H9 (cell line): Measurements from ENCODE around the gene IL10. TPM values are rescaled to one million over a fixed set of nuclear protein-coding genes. Genes with fewer than 3 reads are reported as not detected.

Experiments used
- DNase-seq: peaks from one replicate; pipeline ENCODE4 v3.0.0-alpha.2; 2017
- H2AFZ ChIP-seq: one replicate; pipeline ENCODE4 v1.6.1; 2013; ENCODE audit warnings: mild to moderate bottlenecking, low read length, control low read depth, moderate library complexity
- H2AK5ac ChIP-seq: 2 replicates; pipeline ENCODE4 v1.6.1; 2013; ENCODE audit warnings: low read length, control low read depth, mixed read lengths; ENCODE audit not compliant: insufficient read length
- H2BK120ac ChIP-seq: one replicate; pipeline ENCODE4 v1.6.1; 2013; ENCODE audit warnings: low read depth, mild to moderate bottlenecking, low read length, control low read depth, inconsistent platforms; ENCODE audit not compliant: poor library complexity, severe bottlenecking
- H2BK12ac ChIP-seq: 2 replicates; pipeline ENCODE4 v1.6.1; 2013; ENCODE audit warnings: low read length, control low read depth, mixed read lengths, low read depth; ENCODE audit not compliant: insufficient read length
- H2BK15ac ChIP-seq: 2 replicates; pipeline ENCODE4 v1.6.1; 2013; ENCODE audit warnings: low read depth, low read length, control low read depth
- H2BK20ac ChIP-seq: one replicate; pipeline ENCODE4 v1.6.1; 2013; ENCODE audit warnings: low read depth, mild to moderate bottlenecking, low read length, control low read depth, inconsistent platforms; ENCODE audit not compliant: poor library complexity, severe bottlenecking
- H2BK5ac ChIP-seq: 2 replicates; pipeline ENCODE4 v1.6.1; 2013; ENCODE audit warnings: low read length, control low read depth, mixed read lengths; ENCODE audit not compliant: insufficient read length
- H3K14ac ChIP-seq: 2 replicates; pipeline ENCODE4 v1.6.1; 2013; ENCODE audit warnings: low read length, control low read depth; ENCODE audit not compliant: insufficient read depth
- H3K18ac ChIP-seq: 2 replicates; pipeline ENCODE4 v1.6.1; 2013; ENCODE audit warnings: low read depth, mild to moderate bottlenecking, mixed read lengths, low read length, control low read depth; ENCODE audit not compliant: insufficient read length
- H3K23ac ChIP-seq: 2 replicates; pipeline ENCODE4 v1.6.1; 2013; ENCODE audit warnings: low read length, control low read depth, mixed read lengths, low read depth; ENCODE audit not compliant: insufficient read length
- H3K23me2 ChIP-seq: 2 replicates; pipeline ENCODE4 v1.6.1; 2013; ENCODE audit warnings: low read depth, mild to moderate bottlenecking, mixed read lengths, low read length, control low read depth; ENCODE audit not compliant: insufficient read length, poor library complexity, severe bottlenecking
- H3K27ac ChIP-seq: 2 replicates; pipeline ENCODE4 v1.5.1; 2013; ENCODE audit warnings: low read length, control low read depth, mixed read lengths, low read depth; ENCODE audit not compliant: insufficient read length
- H3K27me3 ChIP-seq: 2 replicates; pipeline ENCODE4 v1.6.1; 2013; ENCODE audit warnings: low read length, control low read depth, inconsistent platforms; ENCODE audit not compliant: insufficient read depth
- H3K4ac ChIP-seq: 2 replicates; pipeline ENCODE4 v1.6.1; 2013; ENCODE audit warnings: low read depth, mild to moderate bottlenecking, control low read depth, inconsistent platforms, low read length, moderate library complexity
- H3K4me1 ChIP-seq: 2 replicates; pipeline ENCODE4 v1.6.1; 2013; ENCODE audit warnings: low read length, control low read depth, inconsistent platforms; ENCODE audit not compliant: insufficient read depth
- H3K4me2 ChIP-seq: 2 replicates; pipeline ENCODE4 v1.6.1; 2013; ENCODE audit warnings: low read length, control low read depth, mixed read lengths; ENCODE audit not compliant: insufficient read length, insufficient read depth
- H3K56ac ChIP-seq: 2 replicates; pipeline ENCODE4 v1.6.1; 2013; ENCODE audit warnings: low read depth, mild to moderate bottlenecking, mixed read lengths, low read length, control low read depth; ENCODE audit not compliant: insufficient read length
- H3K79me1 ChIP-seq: 2 replicates; pipeline ENCODE4 v1.6.1; 2013; ENCODE audit warnings: low read depth, mild to moderate bottlenecking, moderate library complexity, low read length, control low read depth, inconsistent platforms; ENCODE audit not compliant: insufficient read depth, poor library complexity, severe bottlenecking
- H3K79me2 ChIP-seq: 2 replicates; pipeline ENCODE4 v1.6.1; 2013; ENCODE audit warnings: low read length, control low read depth, inconsistent platforms; ENCODE audit not compliant: insufficient read depth
- H3K9ac ChIP-seq: 2 replicates; pipeline ENCODE4 v1.6.1; 2013; ENCODE audit warnings: low read length, control low read depth, mixed read lengths; ENCODE audit not compliant: insufficient read length; ENCODE audit errors: extremely low read depth
- H3K9me3 ChIP-seq: one replicate; pipeline ENCODE4 v1.6.1; 2013; ENCODE audit warnings: low read depth, low read length, inconsistent platforms; ENCODE audit not compliant: control insufficient read depth
- H3T11ph ChIP-seq: one replicate; pipeline ENCODE4 v1.6.1; 2013; ENCODE audit warnings: mild to moderate bottlenecking, low read length, control low read depth, inconsistent platforms
- H4K20me1 ChIP-seq: one replicate; pipeline ENCODE4 v1.6.1; 2013; ENCODE audit not compliant: control insufficient read depth, insufficient read length, insufficient read depth
- H4K5ac ChIP-seq: 2 replicates; pipeline ENCODE4 v1.6.1; 2013; ENCODE audit warnings: low read depth, mild to moderate bottlenecking, mixed read lengths, low read length, control low read depth; ENCODE audit not compliant: insufficient read length
- H4K8ac ChIP-seq: replicated peaks from 2 replicates; pipeline ENCODE4 v1.6.1; 2013; ENCODE audit warnings: low read length, control low read depth, mixed read lengths, low read depth; ENCODE audit not compliant: insufficient read length
- H4K91ac ChIP-seq: 2 replicates; pipeline ENCODE4 v1.6.1; 2013; ENCODE audit warnings: low read depth, mild to moderate bottlenecking, moderate library complexity, mixed read lengths, low read length, control low read depth; ENCODE audit not compliant: insufficient read length
- H3K27ac Mint-ChIP-seq, 3 experiments: 2 replicates in 2 of 3; 3 replicates in 1 of 3; pipeline ENCODE4 v1.8.0; 2020 to 2021; ENCODE audit warnings: mixed read lengths in 3 of 3, mild to moderate bottlenecking in 1 of 3, moderate library complexity in 1 of 3
- H3K27me3 Mint-ChIP-seq: 2 replicates; pipeline ENCODE4 v1.8.0; 2021; ENCODE audit warnings: low read depth, mild to moderate bottlenecking, moderate library complexity, mixed read lengths
- H3K36me3 Mint-ChIP-seq, 3 experiments: 2 replicates in 2 of 3; 3 replicates in 1 of 3; pipeline ENCODE4 v1.8.0; 2020 to 2021; ENCODE audit warnings: low read depth in 3 of 3, mixed read lengths in 3 of 3; ENCODE audit not compliant: insufficient read depth in 1 of 3
- H3K4me1 Mint-ChIP-seq, 2 experiments: 2 replicates each; pipeline ENCODE4 v1.8.0; 2020; ENCODE audit warnings: mixed read lengths in 2 of 2
- H3K4me3 Mint-ChIP-seq, 2 experiments: 2 replicates in 1 of 2; 3 replicates in 1 of 2; pipeline ENCODE4 v1.8.0; 2020 to 2021; ENCODE audit warnings: mild to moderate bottlenecking in 2 of 2, mixed read lengths in 2 of 2, moderate library complexity in 1 of 2
- H3K9me3 Mint-ChIP-seq, 2 experiments: 2 replicates in 1 of 2; 3 replicates in 1 of 2; pipeline ENCODE4 v1.8.0; 2020; ENCODE audit warnings: mild to moderate bottlenecking in 2 of 2, mixed read lengths in 2 of 2, moderate library complexity in 1 of 2
- CTCF ChIP-seq: fragments of 200-600 bp; sonication (generic); conservative IDR thresholded peaks from 3 replicates; pipeline ENCODE4 v1.8.0; 2021; ENCODE audit warnings: antibody characterized with exemption, mild to moderate bottlenecking
- WGBS: extraction: QIAGEN DNeasy Blood & Tissue Kit; methylation state at CpG from one replicate; pipeline ENCODE4 v1.1.7; 2013; ENCODE audit warnings: missing lambda C conversion rate, low lambda C conversion rate, mixed read lengths; ENCODE audit not compliant: insufficient read length; ENCODE audit errors: extremely low coverage; 5-methylcytosine and 5-hydroxymethylcytosine counted together
- total RNA-seq: library from RNA; stranded (reverse); gene quantifications from 2 replicates; pipeline ENCODE4 v1.2.1, GENCODE V29; 2021

IL10 gene
- total RNA-seq, 1 experiment from 2014 or later, result not detected

GRCh38 chr1:206734499-206735142 is 37.7 kb downstream of the IL10 start:
- Histone ChIP-seq H4K8ac (no peak overlapping the region), H2BK20ac (no peak overlapping the region), H4K91ac (no peak overlapping the region), H3K9me3 (no peaks in the 10 kb centered on the region), H2AK5ac (no peak overlapping the region), H2BK5ac (no peak overlapping the region), H3K79me2 (no peaks in the 10 kb centered on the region), H3K4ac (no peak overlapping the region), H3K4me1 (peaks cover 2% of the 10 kb centered on the region; the same call in 1 of the 2 replicates), H3K9ac (no peak overlapping the region), H3K27me3 (no peaks in the 10 kb centered on the region), H3K23me2 (no peaks in the 10 kb centered on the region), H3T11ph (no peak overlapping the region), H2AFZ (no peak overlapping the region), H3K18ac (no peak overlapping the region), H3K56ac (no peak overlapping the region), H3K27ac (no peak overlapping the region), H3K79me1 (no peaks in the 10 kb centered on the region), H2BK12ac (no peak overlapping the region), H4K20me1 (no peaks in the 10 kb centered on the region), H3K4me2 (no peak overlapping the region), H4K5ac (no peak overlapping the region), H2BK15ac (no peak overlapping the region), H3K14ac (no peak overlapping the region), H3K23ac (no peak overlapping the region), H2BK120ac (no peak overlapping the region)
- Mint-ChIP-seq H3K27me3 (no peaks in the 10 kb centered on the region; the same call in 1 of the 2 replicates), H3K9me3 (no peaks in the 10 kb centered on the region), H3K36me3 (peaks cover 4 to 30% (median 25%) of the 10 kb centered on the region in 3 experiments; a peak in 6 of 7 replicates), H3K27ac (no peak overlapping the region), H3K4me3 (no peak overlapping the region), H3K4me1 (peaks cover 8 to 9% of the 10 kb centered on the region in 2 experiments)
- DNase-seq, result peak; percentile 70
- peak; percentile 76 for TF ChIP-seq CTCF
- no CpG with 5 or more reads among the region's 9 CpGs for WGBS
